Kidney (tissue), 14 donors: Measurements from ENCODE around the gene ZBED4. TPM values are rescaled to one million over a fixed set of nuclear protein-coding genes. Genes with fewer than 3 reads are reported as not detected.

Experiments
- DNase-seq, 5 donors: peaks; one replicate each; pipeline ENCODE4 v3.0.0-alpha.2; 2013 to 2020
- FAIRE-seq: peaks from 2 replicates; lab custom pipeline; 2012; peaks lifted over from hg19 to GRCh38; lab: Jason Lieb, UNC
- H3K27ac ChIP-seq, 2 donors: one replicate each; pipeline ENCODE4 v1.7.0; 2013; ENCODE audit warnings: low read depth in 2 of 2, low read length in 2 of 2, inconsistent platforms in 1 of 2
- H3K27me3 ChIP-seq: one replicate; pipeline ENCODE4 v1.7.1; 2013; ENCODE audit warnings: low read length, inconsistent platforms; ENCODE audit not compliant: control insufficient read depth, insufficient read depth
- H3K36me3 ChIP-seq, 3 donors: one replicate each; pipeline versions ENCODE4 v1.7.0 to v1.7.1; 2013; ENCODE audit warnings: low read length in 3 of 3, control low read depth in 1 of 3, inconsistent platforms in 1 of 3; ENCODE audit not compliant: insufficient read depth in 3 of 3, control insufficient read depth in 2 of 3
- H3K4me1 ChIP-seq, 3 donors: one replicate each; pipeline versions ENCODE4 v1.7.0 to v1.7.1; 2013; ENCODE audit warnings: low read length in 3 of 3, inconsistent platforms in 1 of 3, low read depth in 1 of 3; ENCODE audit not compliant: control insufficient read depth in 2 of 3, insufficient read depth in 2 of 3
- H3K4me3 ChIP-seq, 3 donors: one replicate each; pipeline versions ENCODE4 v1.7.0 to v1.8.1; 2013; ENCODE audit warnings: low read length in 3 of 3, control low read depth in 1 of 3, inconsistent platforms in 1 of 3
- H3K9ac ChIP-seq, 3 donors: one replicate each; pipeline versions ENCODE4 v1.7.0 to v1.7.1; 2013; ENCODE audit warnings: low read length in 3 of 3, control low read depth in 1 of 3, inconsistent platforms in 1 of 3
- H3K9me3 ChIP-seq, 3 donors: one replicate each; pipeline versions ENCODE4 v1.7.0 to v1.7.1; 2013; ENCODE audit warnings: low read length in 3 of 3, control low read depth in 1 of 3, inconsistent platforms in 1 of 3; ENCODE audit not compliant: control insufficient read depth in 2 of 3, insufficient read depth in 1 of 3
- CTCF ChIP-seq: IDR thresholded peaks from 3 replicates; pipeline ENCODE4 v1.5.1; 2012; ENCODE audit warnings: mild to moderate bottlenecking, moderate library complexity, borderline replicate concordance; ENCODE audit not compliant: insufficient read depth; ENCODE audit errors: extremely low read depth
- intact Hi-C: fragments of 100-400 bp; cut with DNase I; formaldehyde crosslinking; loops from one replicate; pipeline ENCODE4 v1.11.1; 2022
- polyA plus RNA-seq: library from polyadenylated mRNA; stranded (reverse); fragments of 350-450 nt; fragmentation: Illumina TruSeq; extraction: RNeasy Lipid Tissue Mini Kit (QIAGEN cat#74804); gene quantifications from one replicate; pipeline ENCODE4 v1.2.3, GENCODE V29; 2014; ENCODE audit warnings: low read depth, low replicate concordance; ENCODE audit not compliant: insufficient read depth
- total RNA-seq: library from RNA; stranded (reverse); fragmentation: NEBNext Ultra II Directional; extraction: Animal tissue kit (Norgen Biotek cat#: 25700); gene quantifications from one replicate; pipeline ENCODE4 v1.2.1, GENCODE V29; 2021
- donor health status: control.
- donor health status: control.
- donor health status: control.
- donor health status: control.
- donor health status: control.
- donor health status: DM: yes; HTN: yes; CAD: no.
- donor health status: Normal renal cell carcinoma (clear cell type).

Gene ZBED4
- total and polyA plus RNA-seq, 2 donors from 2014 or later = 2.1 to 12.9 TPM

- no peak for TF ChIP-seq CTCF
Observed at GRCh38 chr22:49892226-49892899, 38.7 kb downstream of the ZBED4 start.

GRCh38 chr22:49893025-49893424, 39.4 kb downstream of the ZBED4 start:
- Histone ChIP-seq H3K9ac (no peak overlapping the region), H3K27ac (no peak overlapping the region), H3K9me3 (peaks cover 0 to 15% (median 0%) of the 10 kb centered on the region in 3 donors), H3K36me3 (peaks cover 0 to 4% (median 3%) of the 10 kb centered on the region in 3 donors), H3K4me3 (no peak overlapping the region), H3K4me1 (no peaks in the 10 kb centered on the region), H3K27me3 (no peaks in the 10 kb centered on the region)
- no peak for DNase-seq
- FAIRE-seq = no peak
- TF ChIP-seq CTCF = no peak
- intact Hi-C loops = no loop called here

More at GRCh38 chr22:49892226-49892899, 38.7 kb downstream of the ZBED4 start:
- FAIRE-seq (no peak), DNase-seq (peak in 1 of 5 donors; percentile 18)
- no peaks in the 10 kb centered on the region for H3K27me3 ChIP-seq
- H3K9me3 ChIP-seq = peaks cover 0 to 15% (median 0%) of the 10 kb centered on the region in 3 donors
- intact Hi-C loops = no loop called here
- H3K9ac ChIP-seq = no peak overlapping the region
- no peaks in the 10 kb centered on the region for H3K4me1 ChIP-seq
- no peak overlapping the region for H3K27ac ChIP-seq
- no peak overlapping the region for H3K4me3 ChIP-seq
- H3K36me3 ChIP-seq = peaks cover 0 to 4% (median 3%) of the 10 kb centered on the region in 3 donors

DNA sequence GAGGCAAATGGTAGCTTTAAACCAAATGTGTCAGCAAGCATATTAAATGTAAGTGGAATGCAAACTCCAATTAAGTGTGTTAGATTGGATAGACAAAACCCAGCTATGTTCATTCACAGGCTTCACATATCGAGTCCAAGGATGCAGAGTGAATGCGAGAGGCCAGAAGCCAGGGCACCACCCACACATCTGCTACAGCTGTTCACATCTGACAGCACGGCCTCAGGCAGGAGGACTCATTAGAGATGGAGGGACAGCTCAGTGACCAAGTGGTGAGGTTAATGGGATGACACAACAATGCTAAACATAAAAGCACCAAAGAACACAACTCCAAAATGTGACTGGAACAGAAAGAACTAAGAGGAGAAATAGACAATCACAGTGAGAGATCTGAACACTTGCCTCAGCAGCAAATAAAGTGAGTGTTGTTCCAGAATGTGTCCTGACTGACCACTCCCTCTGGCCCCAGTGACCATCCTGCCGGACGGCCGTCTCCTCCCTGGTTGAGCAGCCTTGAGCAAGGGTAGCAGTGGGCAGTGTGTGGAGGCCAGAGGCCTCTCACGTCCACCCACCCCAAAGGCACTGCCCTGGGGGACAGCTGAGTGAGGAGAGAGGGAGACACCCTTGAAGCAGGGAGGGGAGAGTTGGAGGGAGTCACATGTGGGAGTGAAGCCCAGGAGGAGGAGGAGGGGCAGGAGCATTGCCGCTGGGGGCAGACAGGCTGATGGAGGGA, 40.8 kb downstream of the ZBED4 start:
- no peak overlapping the region for H3K9ac ChIP-seq
- no peak overlapping the region for H3K4me3 ChIP-seq
- H3K27ac ChIP-seq = no peak overlapping the region
- DNase-seq = peak in 2 of 5 donors; percentile 27 to 37
- no peak for TF ChIP-seq CTCF
- no peaks in the 10 kb centered on the region for H3K27me3 ChIP-seq
- H3K4me1 ChIP-seq = no peaks in the 10 kb centered on the region
- intact Hi-C loops = no loop called here
- peaks cover 0 to 14% (median 0%) of the 10 kb centered on the region in 3 donors for H3K9me3 ChIP-seq
- H3K36me3 ChIP-seq = peaks cover 0 to 4% (median 3%) of the 10 kb centered on the region in 3 donors
- no peak for FAIRE-seq
